Measurements from ENCODE around the gene HGFAC.

HGFAC gene

DNA sequence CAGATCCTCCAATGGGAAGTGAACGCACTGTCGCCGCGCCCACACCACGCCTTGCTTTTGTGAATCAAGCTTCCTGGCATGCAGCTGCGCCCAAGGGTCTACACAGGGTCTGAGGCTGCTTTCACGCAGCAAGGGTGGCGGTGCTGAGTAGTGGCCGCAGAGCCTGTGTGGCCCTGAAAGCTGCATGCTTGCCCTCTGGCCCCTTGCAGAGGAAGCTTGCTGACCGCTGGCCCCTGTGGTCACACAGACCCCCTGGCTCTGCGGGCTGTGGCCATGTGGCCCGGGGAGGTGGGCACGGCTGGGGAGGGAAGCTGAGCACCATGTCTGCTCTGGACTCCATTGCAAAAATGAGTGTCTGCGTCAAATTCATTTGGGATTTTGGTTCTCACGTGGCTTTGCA, 30.1 kb downstream of the HGFAC start:
- TF ChIP-seq, protein P1, sequence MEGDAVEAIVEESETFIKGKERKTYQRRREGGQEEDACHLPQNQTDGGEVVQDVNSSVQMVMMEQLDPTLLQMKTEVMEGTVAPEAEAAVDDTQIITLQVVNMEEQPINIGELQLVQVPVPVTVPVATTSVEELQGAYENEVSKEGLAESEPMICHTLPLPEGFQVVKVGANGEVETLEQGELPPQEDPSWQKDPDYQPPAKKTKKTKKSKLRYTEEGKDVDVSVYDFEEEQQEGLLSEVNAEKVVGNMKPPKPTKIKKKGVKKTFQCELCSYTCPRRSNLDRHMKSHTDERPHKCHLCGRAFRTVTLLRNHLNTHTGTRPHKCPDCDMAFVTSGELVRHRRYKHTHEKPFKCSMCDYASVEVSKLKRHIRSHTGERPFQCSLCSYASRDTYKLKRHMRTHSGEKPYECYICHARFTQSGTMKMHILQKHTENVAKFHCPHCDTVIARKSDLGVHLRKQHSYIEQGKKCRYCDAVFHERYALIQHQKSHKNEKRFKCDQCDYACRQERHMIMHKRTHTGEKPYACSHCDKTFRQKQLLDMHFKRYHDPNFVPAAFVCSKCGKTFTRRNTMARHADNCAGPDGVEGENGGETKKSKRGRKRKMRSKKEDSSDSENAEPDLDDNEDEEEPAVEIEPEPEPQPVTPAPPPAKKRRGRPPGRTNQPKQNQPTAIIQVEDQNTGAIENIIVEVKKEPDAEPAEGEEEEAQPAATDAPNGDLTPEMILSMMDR (IDR thresholded peaks at IDR 0.05; ENCODE audit: control insufficient read depth, extremely low read depth, insufficient read depth) = no peak
- no peak overlapping the region for H3K4me3 ChIP-seq (ENCODE audit: low read depth, low read length)
- DNase-seq (ENCODE audit: low read depth) = no peak

- no peak overlapping the region for H3K4me3 ChIP-seq (ENCODE audit: low read depth, low read length)
- TF ChIP-seq, protein P1 (IDR thresholded peaks at IDR 0.05; ENCODE audit: control insufficient read depth, extremely low read depth, insufficient read depth) = no peak
- no peak for DNase-seq (ENCODE audit: low read depth)
These were observed 30.8 kb downstream of the HGFAC start for GRCh38 chr4:3472411-3473141.

- no peak overlapping the region for H3K4me3 ChIP-seq (ENCODE audit: low read depth, low read length)
- TF ChIP-seq, protein P1 (IDR thresholded peaks at IDR 0.05; ENCODE audit: control insufficient read depth, extremely low read depth, insufficient read depth) = no peak
- DNase-seq (ENCODE audit: low read depth) = no peak
These were observed 31.6 kb downstream of the HGFAC start for GRCh38 chr4:3473181-3473950.

DNA sequence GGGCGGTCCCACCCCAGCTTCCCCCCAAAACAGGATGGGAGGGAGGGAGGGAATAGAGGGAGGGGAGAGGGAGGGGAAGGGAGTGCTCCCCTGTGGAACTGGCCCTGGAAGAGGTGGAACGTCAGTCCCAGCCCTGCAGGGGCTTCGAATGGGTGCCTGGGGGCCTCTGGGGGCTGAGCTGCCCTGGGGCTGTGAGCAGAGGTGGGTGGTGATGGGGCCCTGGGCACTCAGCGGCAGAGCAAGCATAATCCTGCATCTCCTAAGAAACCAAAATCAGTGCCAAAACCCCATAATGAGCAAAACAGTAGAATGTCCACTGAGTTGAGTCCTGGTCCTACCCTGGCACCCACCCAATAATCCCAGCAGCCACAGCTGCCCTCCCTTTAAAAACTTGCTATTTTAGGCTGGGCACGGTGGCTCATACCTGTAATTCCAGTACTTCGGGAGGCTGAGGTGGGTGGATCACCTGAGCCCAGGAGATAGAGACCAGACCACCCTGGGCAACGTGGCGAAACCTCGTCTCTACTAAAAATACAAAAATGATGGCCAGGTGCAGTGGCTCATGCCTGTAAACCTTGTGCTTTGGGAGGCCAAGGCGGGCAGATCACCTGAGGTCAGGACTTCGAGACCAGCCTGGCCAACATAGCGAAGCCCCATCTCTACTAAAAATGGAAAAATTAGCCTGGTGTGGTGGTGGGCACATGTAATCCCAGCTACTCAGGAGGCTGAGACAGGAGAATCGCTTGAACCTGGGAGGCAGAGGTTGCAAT, 32.4 kb downstream of the HGFAC start:
- H3K4me3 ChIP-seq (ENCODE audit: low read depth, low read length) = no peak overlapping the region
- TF ChIP-seq, protein P1 (IDR thresholded peaks at IDR 0.05; ENCODE audit: control insufficient read depth, extremely low read depth, insufficient read depth) = no peak
- DNase-seq (ENCODE audit: low read depth) = no peak

- H3K4me3 ChIP-seq (ENCODE audit: low read depth, low read length) = no peak overlapping the region
- DNase-seq (ENCODE audit: low read depth) = no peak
- TF ChIP-seq, protein P1 (IDR thresholded peaks at IDR 0.05; ENCODE audit: control insufficient read depth, extremely low read depth, insufficient read depth) = no peak
These were observed 33.4 kb downstream of the HGFAC start for GRCh38 chr4:3475041-3475712.

DNA sequence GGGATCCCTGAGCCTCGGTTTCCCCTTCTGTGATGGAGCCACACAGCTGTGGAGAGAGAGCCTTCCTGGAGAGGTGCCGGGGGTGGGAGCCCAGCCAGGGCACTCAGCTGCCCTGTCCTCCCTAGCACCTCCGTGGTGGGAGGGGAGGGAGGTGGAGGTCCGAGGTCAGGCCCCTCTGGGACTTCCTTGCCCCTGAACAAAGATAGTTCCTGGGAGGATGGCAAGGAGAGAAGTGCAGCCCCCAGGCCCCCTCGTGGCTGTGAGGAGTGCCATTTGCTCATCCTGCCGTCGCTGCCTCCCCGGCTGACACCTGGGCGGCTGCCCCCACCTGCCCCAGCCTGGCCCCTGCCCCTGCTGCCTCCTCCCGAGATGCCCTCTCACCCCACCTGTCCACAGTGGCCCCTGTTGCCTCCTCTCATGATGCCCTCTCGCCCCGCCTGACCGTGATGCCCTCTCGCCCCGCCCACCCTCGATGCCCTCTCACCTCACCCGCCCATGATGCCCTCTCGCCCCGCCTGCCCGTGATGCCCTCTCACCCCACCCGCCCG, 34.0 kb downstream of the HGFAC start:
- TF ChIP-seq, protein P1 (IDR thresholded peaks at IDR 0.05; ENCODE audit: control insufficient read depth, extremely low read depth, insufficient read depth) = no peak
- DNase-seq (ENCODE audit: low read depth) = no peak
- H3K4me3 ChIP-seq (ENCODE audit: low read depth, low read length) = no peak overlapping the region

All from LNCaP clone FGC (cell line).